Measurements from ENCODE around the gene PTPN1.

DNA sequence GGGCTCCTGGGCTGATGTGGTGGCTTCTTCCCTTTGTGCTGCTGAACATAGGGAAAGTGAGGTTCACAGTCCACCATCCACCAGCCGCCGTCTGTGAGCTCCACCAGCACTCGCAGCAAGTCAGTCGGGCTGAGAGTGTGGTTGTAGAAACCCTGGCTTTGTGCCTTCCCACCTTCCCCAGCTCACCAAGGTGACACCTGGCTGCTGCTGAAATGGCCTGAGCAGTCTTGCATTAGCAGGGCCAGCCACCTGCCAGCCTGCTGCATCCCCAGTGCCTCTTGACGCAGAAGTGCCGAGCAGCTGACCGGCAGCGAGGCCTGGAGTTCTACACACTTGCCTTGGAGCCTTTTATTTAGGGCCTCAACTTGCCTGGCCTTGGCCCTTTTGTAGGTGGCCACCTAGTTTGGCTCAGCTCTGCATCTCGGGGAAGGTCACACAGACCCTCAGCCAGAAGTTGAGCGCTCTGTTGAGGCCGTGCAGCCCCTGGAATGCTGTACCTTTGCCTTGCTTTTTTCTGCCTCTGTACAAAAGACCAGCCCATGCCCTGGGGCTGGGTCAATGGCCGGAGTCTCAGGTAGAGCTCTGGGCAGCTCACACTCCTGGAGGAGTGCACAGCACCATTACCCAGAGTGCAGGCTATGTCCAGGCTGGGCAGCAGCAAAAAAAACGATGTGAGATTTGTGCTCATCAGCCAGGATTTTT, 76.5 kb downstream of the PTPN1 start:
- TF ChIP-seq, protein P1, sequence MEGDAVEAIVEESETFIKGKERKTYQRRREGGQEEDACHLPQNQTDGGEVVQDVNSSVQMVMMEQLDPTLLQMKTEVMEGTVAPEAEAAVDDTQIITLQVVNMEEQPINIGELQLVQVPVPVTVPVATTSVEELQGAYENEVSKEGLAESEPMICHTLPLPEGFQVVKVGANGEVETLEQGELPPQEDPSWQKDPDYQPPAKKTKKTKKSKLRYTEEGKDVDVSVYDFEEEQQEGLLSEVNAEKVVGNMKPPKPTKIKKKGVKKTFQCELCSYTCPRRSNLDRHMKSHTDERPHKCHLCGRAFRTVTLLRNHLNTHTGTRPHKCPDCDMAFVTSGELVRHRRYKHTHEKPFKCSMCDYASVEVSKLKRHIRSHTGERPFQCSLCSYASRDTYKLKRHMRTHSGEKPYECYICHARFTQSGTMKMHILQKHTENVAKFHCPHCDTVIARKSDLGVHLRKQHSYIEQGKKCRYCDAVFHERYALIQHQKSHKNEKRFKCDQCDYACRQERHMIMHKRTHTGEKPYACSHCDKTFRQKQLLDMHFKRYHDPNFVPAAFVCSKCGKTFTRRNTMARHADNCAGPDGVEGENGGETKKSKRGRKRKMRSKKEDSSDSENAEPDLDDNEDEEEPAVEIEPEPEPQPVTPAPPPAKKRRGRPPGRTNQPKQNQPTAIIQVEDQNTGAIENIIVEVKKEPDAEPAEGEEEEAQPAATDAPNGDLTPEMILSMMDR (conservative IDR thresholded peaks at IDR 0.05; ENCODE audit: low read length): no peak
- TF ChIP-seq EZH2phosphoT487 (IDR thresholded peaks at IDR 0.05; ENCODE audit: borderline replicate concordance): no peak
